Measurements from ENCODE around the gene CTU2. TPM values are rescaled to one million over a fixed set of nuclear protein-coding genes. Genes with fewer than 3 reads are reported as not detected.

CTU2 gene
- total and polyA plus RNA-seq, 2 donors from 2014 or later = 11.1 to 18.8 TPM

- Histone ChIP-seq H3K4me1 (ENCODE audit: control insufficient read depth in 2 of 3, insufficient read depth in 2 of 3, low read depth in 1 of 3, low read length in 3 of 3) (peaks cover 0 to 8% (median 0%) of the 10 kb centered on the region in 3 donors), H3K4me3 (ENCODE audit: low read length in 3 of 3) (no peak overlapping the region), H3K27ac (ENCODE audit: low read depth in 2 of 2, low read length in 2 of 2) (no peak overlapping the region), H3K9ac (ENCODE audit: low read length in 3 of 3) (no peak overlapping the region), H3K27me3 (ENCODE audit: control insufficient read depth, insufficient read depth, low read length) (no peaks in the 10 kb centered on the region), H3K36me3 (ENCODE audit: control insufficient read depth in 2 of 3, insufficient read depth in 3 of 3, low read length in 3 of 3) (no peaks in the 10 kb centered on the region), H3K9me3 (ENCODE audit: control insufficient read depth in 2 of 3, insufficient read depth in 1 of 3, low read length in 3 of 3) (no peaks in the 10 kb centered on the region)
- DNase-seq = no peak
- no peak for TF ChIP-seq CTCF (IDR thresholded peaks at IDR 0.05; ENCODE audit: borderline replicate concordance, extremely low read depth, insufficient read depth)
- intact Hi-C loops (cut with DNase I) = no loop called here
- FAIRE-seq = no peak
Measured at GRCh38 chr16:88753602-88754001, 47.3 kb downstream of the CTU2 start.

GRCh38 chr16:88754109-88754911 lies 48.0 kb downstream of the CTU2 start:
- Histone ChIP-seq H3K9ac (ENCODE audit: low read length in 3 of 3) (no peak overlapping the region), H3K4me1 (ENCODE audit: control insufficient read depth in 2 of 3, insufficient read depth in 2 of 3, low read depth in 1 of 3, low read length in 3 of 3) (peaks cover 0 to 16% (median 0%) of the 10 kb centered on the region in 3 donors), H3K36me3 (ENCODE audit: control insufficient read depth in 2 of 3, insufficient read depth in 3 of 3, low read length in 3 of 3) (no peaks in the 10 kb centered on the region), H3K9me3 (ENCODE audit: control insufficient read depth in 2 of 3, insufficient read depth in 1 of 3, low read length in 3 of 3) (no peaks in the 10 kb centered on the region), H3K27ac (ENCODE audit: low read depth in 2 of 2, low read length in 2 of 2) (no peak overlapping the region), H3K27me3 (ENCODE audit: control insufficient read depth, insufficient read depth, low read length) (no peaks in the 10 kb centered on the region), H3K4me3 (ENCODE audit: low read length in 3 of 3) (no peak overlapping the region)
- DNase-seq = no peak
- FAIRE-seq = no peak
- intact Hi-C loops (cut with DNase I) = no loop called here
- TF ChIP-seq CTCF (IDR thresholded peaks at IDR 0.05; ENCODE audit: borderline replicate concordance, extremely low read depth, insufficient read depth) = no peak

- peaks cover 0 to 24% (median 1%) of the 10 kb centered on the region in 3 donors for H3K4me1 ChIP-seq (ENCODE audit: control insufficient read depth in 2 of 3, insufficient read depth in 2 of 3, low read depth in 1 of 3, low read length in 3 of 3)
- H3K9me3 ChIP-seq (ENCODE audit: control insufficient read depth in 2 of 3, insufficient read depth in 1 of 3, low read length in 3 of 3) = no peaks in the 10 kb centered on the region
- no peaks in the 10 kb centered on the region for H3K36me3 ChIP-seq (ENCODE audit: control insufficient read depth in 2 of 3, insufficient read depth in 3 of 3, low read length in 3 of 3)
- no peak overlapping the region for H3K9ac ChIP-seq (ENCODE audit: low read length in 3 of 3)
- no peak overlapping the region for H3K27ac ChIP-seq (ENCODE audit: low read depth in 2 of 2, low read length in 2 of 2)
- intact Hi-C loops (cut with DNase I) = no loop called here
- TF ChIP-seq CTCF (IDR thresholded peaks at IDR 0.05; ENCODE audit: borderline replicate concordance, extremely low read depth, insufficient read depth) = no peak
- FAIRE-seq = no peak
- no peak overlapping the region for H3K4me3 ChIP-seq (ENCODE audit: low read length in 3 of 3)
- peak in 3 of 5 donors; percentile 46 to 71 (median 53) for DNase-seq
- no peaks in the 10 kb centered on the region for H3K27me3 ChIP-seq (ENCODE audit: control insufficient read depth, insufficient read depth, low read length)
Measured at GRCh38 chr16:88754912-88755744, 48.8 kb downstream of the CTU2 start.

Data from kidney (tissue), 14 donors.